Stimulated activated CD4-positive, alpha-beta T cell treated with anti-CD3 and anti-CD28 coated beads, TNF-alpha, amount 100 ng/mL, for 24 hours (primary cell): ENCODE data around the gene CHRNB1.

ENCODE experiments used
- DNase-seq, 3 experiments: peaks; one replicate each; pipeline ENCODE4 v3.0.0-alpha.2; 2020; ENCODE audit warnings: low read depth in 3 of 3

Gene CHRNB1

DNA sequence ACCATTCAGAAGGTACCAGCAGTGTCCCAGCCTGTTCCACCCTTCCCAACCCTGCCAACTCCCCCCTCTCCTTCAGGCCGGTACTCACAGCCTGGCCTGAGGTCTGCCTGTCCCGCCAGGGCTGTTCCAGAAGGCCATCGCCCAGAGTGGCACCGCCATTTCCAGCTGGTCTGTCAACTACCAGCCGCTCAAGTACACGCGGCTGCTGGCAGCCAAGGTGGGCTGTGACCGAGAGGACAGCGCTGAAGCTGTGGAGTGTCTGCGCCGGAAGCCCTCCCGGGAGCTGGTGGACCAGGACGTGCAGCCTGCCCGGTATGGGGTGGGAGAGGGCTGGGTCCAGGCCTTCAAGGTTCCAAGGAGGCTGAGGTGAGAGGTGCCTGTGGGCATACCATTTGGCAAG, 30.0 kb upstream of the CHRNB1 start:
- no peak for DNase-seq

DNA sequence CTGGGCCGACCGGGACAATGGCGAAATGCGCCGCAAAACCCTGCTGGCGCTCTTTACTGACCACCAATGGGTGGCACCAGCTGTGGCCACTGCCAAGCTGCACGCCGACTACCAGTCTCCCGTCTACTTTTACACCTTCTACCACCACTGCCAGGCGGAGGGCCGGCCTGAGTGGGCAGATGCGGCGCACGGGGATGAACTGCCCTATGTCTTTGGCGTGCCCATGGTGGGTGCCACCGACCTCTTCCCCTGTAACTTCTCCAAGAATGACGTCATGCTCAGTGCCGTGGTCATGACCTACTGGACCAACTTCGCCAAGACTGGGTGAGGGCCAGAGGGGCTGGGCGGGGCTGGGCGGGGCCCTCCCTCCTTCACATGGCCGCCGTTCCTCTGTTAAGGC, 29.1 kb upstream of the CHRNB1 start:
- DNase-seq: no peak

DNA sequence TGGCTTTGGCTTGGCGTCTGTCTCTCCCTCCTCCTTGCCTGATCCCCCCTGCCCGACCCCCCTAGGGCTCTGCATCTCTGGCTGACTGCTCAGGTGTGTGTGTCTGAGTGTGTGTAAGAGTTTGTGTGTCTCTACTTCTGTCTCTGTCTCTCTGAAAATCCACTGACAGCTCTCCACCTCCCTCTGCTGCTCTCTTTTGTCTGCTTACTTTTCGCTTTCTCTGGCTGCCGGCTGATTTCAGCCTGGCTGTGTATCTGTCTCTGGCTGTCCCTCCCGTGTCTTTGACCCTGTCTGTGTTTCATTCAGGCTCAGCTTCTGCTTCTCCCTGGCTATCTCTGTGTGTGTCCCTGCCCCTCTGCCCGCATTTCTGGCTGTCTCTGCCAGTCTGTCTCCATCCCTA, 28.5 kb upstream of the CHRNB1 start:
- no peak for DNase-seq

DNA sequence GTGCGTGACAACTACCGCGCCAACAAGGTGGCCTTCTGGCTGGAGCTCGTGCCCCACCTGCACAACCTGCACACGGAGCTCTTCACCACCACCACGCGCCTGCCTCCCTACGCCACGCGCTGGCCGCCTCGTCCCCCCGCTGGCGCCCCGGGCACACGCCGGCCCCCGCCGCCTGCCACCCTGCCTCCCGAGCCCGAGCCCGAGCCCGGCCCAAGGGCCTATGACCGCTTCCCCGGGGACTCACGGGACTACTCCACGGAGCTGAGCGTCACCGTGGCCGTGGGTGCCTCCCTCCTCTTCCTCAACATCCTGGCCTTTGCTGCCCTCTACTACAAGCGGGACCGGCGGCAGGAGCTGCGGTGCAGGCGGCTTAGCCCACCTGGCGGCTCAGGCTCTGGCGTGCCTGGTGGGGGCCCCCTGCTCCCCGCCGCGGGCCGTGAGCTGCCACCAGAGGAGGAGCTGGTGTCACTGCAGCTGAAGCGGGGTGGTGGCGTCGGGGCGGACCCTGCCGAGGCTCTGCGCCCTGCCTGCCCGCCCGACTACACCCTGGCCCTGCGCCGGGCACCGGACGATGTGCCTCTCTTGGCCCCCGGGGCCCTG, 27.7 kb upstream of the CHRNB1 start:
- no peak for DNase-seq

DNA sequence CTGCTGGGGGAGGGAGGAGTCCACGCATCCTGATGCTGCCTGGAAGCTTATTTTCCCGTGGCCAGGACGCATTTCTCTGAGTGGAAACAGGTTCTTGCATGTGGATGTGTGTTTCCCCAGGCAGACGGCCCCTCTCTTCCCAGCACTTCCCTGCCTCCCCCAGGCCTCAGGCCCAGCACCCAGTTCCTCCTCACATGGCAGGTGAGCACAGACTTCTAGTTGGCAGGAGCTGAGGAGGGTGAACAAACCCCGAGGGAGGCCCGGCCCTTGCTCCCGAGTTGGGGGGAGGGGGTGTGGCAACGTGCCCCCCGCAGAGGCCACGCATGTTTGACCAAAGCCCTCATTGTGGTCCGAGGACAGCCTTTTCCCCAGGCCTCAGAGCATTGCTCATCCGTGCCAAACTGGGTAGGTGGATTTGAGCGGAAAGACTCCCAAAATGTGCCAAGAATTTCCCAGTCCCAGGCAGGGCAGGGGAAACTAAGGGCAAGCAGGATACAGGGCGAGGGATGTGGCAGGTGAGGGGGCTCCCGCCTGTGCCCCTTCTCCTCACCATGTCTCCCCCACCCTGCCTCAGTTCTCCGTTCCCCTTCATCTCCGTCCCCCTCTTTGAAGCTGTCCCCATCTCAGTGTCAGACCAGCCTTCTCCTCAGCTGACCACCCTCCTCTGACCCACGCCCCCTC, 26.2 kb upstream of the CHRNB1 start:
- DNase-seq: no peak

DNA sequence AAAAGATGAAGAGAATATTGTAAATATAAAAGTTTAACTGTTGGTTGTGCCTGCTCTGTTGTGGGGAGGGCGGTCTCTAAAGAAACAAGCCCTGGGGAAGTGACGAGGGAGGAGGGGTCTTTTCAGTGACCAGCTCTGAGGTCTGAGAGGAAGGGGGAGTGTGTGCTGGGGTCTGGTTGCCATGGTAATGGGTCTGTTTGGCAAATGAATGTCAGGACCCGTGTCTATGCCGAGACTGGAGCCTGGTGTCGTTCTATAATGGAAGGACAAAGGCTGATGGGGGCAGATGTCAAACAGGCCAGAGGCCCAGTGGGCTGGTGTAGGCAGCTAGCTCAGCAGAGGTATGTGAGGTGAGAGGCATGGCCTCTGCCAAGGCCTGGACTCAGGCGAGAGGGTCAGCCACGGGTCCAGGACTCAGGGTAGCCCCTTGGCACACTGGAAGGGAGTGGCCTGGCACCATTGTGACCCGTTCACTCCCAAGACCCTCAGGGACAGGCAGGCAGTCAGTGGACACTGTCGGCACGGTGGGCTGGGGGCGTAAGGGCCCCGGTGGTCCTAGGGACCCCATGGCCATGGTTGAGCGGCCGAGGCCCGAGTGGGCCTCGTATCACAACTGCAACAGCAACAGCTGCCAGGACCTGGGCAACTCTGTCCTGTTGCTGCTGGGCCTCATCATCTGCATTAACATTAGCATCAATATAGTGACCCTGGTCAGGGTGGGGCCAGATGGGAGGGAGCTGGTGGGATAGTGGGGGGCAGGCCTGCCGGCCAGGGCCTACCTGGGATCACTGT, 24.8 kb upstream of the CHRNB1 start, which contains the start of gene SPEM1:
Gene SPEM1, plus strand, starts transcription at position 506 of the 792 bp plus-strand sequence. Its CDS starts 61 bp downstream, at position 567.
- no peak for DNase-seq

DNA sequence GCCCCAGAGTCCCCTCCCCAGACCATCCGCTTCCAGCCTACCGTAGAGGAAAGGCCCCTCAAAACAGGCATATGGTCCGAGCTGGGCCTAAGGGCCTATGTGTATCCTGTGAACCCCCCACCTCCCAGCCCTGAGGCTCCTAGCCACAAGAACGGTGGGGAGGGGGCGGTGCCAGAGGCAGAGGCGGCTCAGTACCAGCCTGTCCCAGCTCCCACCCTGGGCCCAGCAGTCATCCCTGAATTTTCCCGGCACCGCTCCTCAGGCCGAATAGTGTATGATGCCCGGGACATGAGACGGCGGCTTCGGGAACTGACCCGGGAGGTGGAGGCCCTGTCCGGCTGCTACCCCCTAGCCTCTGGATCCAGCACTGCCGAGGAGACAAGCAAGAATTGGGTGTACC, 23.7 kb upstream of the CHRNB1 start:
- no peak for DNase-seq

DNA sequence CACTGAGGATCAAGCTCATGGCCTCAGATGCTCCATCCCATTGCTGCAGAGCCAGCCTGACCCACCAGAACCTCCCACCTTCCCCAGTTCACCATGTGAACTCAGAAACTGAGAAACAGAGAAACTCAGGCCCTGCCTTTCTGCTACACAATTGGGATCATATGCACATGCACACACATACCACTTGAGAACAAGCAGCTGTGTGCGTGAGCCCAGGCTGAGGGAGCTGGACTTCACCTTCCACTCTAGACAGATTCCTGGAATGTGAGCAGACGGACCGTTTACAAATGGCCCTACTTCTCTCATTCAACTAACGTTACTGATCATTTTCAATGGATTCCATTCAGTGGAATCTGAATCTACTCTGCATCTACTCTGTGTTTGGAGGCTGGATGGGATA, 21.2 kb upstream of the CHRNB1 start:
- no peak for DNase-seq

DNA sequence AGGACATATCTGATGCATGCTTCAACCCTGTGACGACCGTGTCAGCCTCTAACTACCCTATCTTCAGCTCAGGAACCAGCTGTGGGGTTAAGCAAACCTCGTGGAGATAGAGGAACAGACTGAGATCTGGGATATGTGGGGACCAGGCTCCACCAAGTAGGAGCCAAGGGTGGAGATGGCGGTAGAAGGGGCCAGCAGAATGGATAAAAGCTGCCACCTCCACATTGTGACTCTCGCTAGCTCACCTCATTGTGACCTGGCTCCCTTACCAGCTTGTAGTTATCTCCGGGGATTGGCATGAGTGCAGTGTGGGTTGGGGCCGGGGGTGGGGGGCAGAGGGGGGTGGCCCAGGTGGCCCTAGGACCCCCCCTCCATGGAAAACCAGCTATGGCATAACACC, 19.5 kb upstream of the CHRNB1 start, which contains the start of gene SPEM2:
Gene SPEM2, plus strand, starts transcription at position 301 of the 400 bp plus-strand sequence. Its CDS starts 73 bp downstream, at position 374.
- no peak for DNase-seq

DNA sequence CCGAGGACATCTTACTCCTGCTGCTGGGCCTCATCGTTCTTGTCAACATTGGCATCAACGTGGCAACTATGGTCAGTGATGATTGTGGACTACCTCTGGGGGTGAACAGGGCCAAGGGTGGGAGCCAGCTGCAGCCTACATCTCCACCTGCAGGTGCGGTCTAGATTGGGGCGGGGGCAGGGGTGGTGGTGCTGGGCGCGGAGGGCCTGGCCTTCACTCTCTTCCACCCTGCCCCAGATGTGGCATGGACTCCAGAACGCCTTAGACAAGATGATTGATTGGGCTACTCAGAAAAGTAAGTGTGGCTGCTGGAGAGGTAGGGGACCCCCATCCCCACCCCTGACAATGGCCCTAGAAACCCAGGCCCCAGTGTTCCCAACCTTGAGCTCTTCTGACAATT, 19.1 kb upstream of the CHRNB1 start:
- no peak for DNase-seq

DNA sequence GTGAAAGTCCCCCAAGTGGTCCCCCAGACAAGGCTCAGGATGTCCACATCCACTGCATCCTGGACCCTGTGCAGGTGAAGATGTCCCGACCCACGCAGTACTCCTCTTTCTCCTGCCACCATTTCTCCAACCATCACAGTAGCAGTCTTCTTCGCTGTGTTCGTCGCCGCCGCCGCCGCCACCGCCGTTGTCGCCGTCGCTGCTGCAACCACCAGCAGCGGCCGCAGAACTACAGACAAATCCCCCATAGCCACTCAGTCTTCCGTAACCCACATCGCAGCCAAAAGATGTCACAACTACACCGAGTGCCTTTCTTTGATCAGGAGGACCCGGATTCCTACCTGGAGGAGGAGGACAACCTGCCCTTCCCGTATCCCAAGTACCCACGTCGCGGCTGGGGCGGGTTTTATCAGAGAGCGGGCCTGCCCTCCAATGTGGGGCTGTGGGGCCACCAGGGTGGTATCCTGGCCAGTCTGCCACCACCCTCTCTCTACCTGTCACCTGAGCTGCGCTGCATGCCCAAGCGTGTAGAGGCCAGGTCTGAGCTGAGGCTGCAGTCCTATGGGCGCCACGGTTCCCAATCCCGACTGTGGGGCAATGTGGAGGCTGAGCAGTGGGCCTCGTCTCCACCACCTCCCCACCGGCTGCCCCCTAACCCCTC, 18.5 kb upstream of the CHRNB1 start:
- DNase-seq: no peak

DNA sequence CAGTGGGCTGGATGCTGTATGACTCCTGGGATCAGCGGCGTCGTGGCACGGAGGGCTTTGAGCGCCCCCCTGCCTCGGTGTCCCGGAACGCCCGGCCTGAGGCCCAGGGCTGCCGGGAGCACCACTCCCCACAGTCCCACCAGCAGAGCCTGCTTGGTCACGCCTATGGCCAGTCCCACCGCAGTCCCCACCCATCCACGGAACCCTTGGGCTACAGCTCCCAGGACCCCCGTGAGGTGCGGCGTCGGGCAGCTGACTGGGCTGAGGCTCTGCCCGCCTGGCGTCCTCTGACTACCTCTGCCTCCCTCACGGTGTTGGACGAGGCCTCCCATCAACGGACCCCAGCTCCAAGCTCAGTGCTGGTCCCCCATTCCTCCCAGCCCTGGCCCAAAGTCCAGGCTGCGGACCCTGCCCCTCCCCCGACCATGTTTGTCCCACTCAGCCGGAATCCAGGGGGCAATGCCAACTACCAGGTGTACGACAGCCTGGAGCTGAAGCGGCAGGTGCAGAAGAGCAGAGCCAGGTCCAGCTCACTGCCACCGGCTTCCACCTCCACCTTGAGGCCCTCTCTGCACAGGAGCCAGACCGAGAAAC, 17.9 kb upstream of the CHRNB1 start:
- no peak for DNase-seq

DNA sequence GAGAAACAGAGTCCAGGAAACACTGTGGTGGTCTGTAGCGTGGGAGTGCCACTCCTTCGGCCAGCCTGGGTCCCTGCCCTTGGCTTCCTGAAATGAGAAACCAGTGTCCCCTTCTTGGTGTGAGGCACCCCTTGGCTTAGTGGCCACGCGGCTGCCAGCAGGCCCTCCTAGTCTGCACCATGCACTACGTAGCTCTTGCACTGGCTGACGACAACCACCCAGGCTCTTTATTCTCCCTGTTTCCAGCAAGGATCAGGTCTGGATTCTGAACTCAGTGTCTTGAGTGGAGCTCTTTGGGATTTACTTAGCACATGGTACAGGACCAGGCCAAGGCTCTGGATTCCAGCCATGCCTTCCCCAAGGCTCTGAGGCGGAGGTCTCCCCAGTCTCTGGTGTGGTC, 17.3 kb upstream of the CHRNB1 start:
- no peak for DNase-seq

DNA sequence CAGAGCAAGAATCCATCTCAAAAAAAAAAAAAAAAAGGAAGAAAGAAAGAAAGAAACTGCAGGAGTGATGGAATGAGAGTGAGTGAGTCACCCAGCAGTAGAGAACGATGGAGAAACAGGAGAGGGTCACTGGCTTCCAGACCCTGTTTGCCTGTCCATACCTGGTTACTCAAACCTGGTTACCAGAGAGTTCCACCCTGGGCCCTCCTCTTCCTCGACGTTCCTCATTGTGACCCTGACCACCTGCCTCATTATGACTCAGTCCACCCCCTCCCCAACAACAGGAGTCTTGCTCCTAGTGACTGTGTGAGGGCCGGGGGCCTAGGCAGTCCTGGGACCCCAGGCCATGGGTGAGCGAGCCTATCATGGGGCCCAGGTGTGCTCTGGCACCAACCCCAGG, 16.3 kb upstream of the CHRNB1 start, which contains the start of gene SPEM3:
Gene SPEM3, plus strand, starts transcription at position 301 of the 400 bp plus-strand sequence. Its CDS starts 46 bp downstream, at position 347.
- no peak for DNase-seq

DNA sequence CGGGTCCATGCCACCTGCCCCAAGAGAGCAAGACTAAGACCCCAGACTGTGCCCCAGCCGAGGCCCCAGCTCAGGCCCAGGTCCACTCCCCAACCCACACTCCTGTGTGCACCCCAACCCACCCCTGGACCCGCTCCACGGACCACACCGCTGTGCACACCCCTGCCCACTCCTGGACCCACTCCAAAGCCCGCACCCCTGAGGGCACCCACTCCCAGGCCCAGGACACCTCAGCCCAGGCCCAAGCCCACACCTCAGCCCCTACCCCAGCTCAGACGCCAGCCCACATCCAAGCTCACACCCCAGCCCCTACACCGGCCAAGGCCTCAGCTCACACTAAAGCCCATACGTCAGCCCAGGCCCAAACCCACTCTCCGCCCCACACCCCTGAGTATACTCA, 15.1 kb upstream of the CHRNB1 start:
- no peak for DNase-seq

DNA sequence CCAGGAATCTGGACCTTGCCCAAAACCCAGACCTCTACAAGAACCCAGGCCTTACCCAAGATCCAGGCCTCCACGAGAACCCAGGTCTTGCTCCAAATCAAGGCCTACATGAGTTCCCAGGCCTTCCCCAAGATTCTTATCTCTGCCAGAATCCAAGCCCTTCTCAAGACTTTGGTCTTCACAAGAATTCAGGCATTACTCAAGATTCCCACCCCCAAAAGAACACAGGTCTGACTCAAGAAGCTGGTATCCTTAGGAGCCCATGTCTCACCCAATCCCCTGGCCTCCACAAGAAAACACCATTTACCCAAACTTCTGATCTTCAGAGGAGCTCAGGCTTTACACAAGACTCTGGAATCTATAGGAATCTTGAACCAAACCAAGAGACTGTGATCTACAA, 13.6 kb upstream of the CHRNB1 start:
- no peak for DNase-seq

DNA sequence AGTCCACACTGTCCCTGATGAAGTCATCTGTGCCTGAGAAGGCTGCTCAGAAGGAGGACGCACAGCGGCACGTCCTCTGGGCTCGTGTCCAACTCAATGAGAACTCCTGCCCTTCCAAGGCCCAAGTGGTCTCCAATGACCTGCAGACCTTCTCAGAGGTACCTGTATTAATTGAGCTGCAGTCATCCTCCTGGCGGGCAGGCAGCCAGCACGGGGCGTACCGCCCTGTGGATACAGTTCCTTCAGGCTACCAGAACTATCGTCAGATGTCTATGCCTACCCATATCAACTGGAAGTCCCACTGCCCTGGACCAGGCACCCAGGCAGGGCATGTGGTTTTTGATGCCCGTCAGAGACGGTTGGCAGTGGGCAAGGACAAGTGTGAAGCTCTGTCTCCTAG, 12.6 kb upstream of the CHRNB1 start:
- no peak for DNase-seq

DNA sequence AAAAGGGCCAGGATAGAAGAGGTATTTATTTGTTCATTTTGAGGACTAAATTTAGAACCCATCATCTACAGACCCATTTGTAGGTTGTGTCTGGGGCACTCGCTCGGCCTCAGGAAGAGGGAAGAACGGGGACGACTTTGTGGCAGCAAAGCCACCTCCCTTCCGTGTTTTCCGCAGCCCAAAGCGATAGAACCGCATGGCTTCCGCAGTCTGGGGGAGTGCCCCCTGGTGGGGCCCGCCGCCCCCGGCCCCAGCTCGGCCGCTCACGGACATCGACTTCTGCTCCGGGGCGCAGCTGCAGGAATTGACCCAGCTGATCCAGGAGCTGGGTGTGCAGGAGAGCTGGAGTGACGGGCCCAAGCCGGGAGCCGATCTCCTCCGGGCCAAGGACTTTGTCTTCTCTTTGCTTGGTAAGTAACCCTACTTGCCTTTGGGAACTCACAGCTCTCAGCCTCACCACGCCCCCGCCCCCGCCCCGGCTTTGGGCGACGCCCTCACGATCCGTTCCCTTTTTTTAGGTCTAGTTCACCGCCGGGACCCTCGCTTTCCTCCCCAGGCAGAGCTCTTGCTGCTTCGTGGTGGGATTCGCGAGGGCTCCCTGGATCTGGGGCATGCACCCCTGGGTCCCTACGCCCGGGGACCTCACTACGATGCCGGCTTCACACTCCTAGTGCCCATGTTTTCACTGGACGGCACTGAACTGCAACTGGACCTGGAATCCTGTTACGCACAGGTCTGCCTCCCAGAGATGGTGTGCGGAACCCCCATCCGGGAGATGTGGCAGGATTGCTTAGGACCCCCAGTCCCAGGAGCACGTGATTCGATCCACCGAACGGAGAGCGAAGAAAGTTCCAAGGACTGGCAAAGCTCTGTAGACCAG, 8.9 kb upstream of the CHRNB1 start:
- DNase-seq: peak in 2 of 3 experiments; percentile 24 to 62

DNA sequence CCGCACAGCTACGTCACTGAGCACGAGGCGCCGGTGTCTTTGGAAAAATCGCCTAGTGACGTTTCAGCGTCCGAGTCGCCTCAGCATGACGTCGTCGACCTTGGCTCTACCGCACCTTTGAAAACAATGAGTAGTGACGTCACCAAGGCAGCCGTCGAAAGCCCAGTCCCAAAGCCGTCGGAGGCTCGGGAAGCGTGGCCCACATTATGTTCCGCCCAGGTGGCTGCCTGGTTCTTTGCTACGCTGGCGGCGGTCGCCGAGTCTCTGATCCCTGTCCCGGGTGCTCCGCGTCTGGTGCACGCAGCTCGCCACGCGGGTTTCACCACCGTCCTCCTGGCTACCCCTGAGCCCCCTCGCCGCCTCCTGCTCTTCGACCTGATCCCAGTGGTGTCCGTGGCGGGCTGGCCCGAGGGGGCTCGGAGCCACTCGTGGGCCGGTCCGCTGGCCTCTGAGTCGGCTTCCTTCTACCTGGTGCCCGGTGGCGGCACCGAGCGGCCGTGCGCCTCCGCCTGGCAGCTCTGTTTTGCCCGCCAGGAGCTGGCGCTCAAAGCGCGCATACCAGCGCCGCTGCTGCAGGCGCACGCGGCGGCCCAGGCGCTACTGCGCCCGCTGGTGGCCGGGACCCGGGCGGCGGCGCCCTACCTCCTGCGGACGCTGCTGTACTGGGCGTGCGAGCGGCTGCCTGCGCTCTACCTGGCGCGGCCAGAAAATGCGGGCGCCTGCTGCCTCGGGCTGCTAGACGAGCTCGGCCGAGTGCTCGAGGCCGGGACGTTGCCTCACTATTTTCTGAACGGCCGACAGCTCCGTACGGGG, 8.1 kb upstream of the CHRNB1 start:
- peak; percentile 49 to 80 (median 56) for DNase-seq

DNA sequence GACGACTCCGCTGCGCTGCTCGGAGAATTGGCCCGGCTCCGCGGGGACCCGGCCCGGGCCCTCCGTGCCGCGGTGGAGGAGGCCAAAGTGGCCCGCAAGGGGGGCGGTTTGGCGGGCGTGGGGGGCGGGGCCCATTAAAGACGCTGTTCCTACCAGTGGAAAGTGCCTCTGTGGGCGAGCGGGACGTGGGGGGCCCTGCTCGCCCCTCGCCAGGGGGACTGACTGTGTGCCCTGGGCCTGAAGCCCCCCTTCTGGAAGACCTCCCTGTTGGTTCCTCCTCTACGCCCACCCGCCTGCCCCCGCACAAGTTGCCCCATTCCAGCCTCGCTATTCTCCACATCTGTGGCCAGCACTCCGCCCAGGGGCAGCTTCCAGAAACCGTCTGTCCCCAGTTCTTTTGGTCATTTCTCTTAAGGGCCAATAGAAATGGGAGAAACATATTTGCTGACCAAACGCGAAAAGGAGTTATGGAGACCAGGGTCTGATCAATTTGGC, 7.4 kb upstream of the CHRNB1 start:
- DNase-seq: no peak
